MCF 10A (cell line): ENCODE measurements around the gene ABCB1. TPM values are rescaled to one million over a fixed set of nuclear protein-coding genes. Genes with fewer than 3 reads are reported as not detected.
"Not testable (repeated sequence)": the region's sequence is repeated elsewhere in the genome, so short reads cannot be mapped to it uniquely, and the experiment has no call there.

ENCODE experiments used
- BruUV-seq: library from RNA; stranded (reverse); fragments of 400-500 nt; replicated peaks from 2 replicates; lab custom pipeline; 2021; lab: Mats Ljungman, UMichigan
- CTCF ChIA-PET: fragments of 300-600 bp; sonication (Branson Sonifier 250); formaldehyde crosslinking; extraction: SDS; loops from one replicate; lab custom pipeline; 2021; ENCODE audit warnings: antibody characterized with exemption, inconsistent platforms; lab: Yijun Ruan, JAX
- POLR2A ChIA-PET: fragments of 300-600, 350-650 bp; sonication (Branson Sonifier 250); formaldehyde crosslinking; extraction: SDS; loops from one replicate; lab custom pipeline; 2020; ENCODE audit warnings: antibody characterized with exemption, inconsistent platforms; lab: Yijun Ruan, JAX
- DNase-seq: peaks from one replicate; pipeline ENCODE4 v3.0.0-alpha.2; 2018; ENCODE audit not compliant: unreplicated experiment
- H3K27ac Mint-ChIP-seq: one replicate; pipeline ENCODE4 v1.8.0; 2022; ENCODE audit warnings: mild to moderate bottlenecking, low read depth, mixed read lengths; ENCODE audit not compliant: unreplicated experiment
- H3K27me3 Mint-ChIP-seq: one replicate; pipeline ENCODE4 v1.8.0; 2022; ENCODE audit warnings: mixed read lengths; ENCODE audit not compliant: insufficient read depth, unreplicated experiment
- H3K36me3 Mint-ChIP-seq: one replicate; pipeline ENCODE4 v1.8.0; 2022; ENCODE audit warnings: mild to moderate bottlenecking, moderate library complexity, mixed read lengths; ENCODE audit not compliant: insufficient read depth, unreplicated experiment
- H3K4me1 Mint-ChIP-seq: one replicate; pipeline ENCODE4 v1.8.0; 2022; ENCODE audit warnings: mixed read lengths; ENCODE audit not compliant: insufficient read depth, unreplicated experiment
- H3K4me3 Mint-ChIP-seq: one replicate; pipeline ENCODE4 v1.8.0; 2022; ENCODE audit warnings: mild to moderate bottlenecking, moderate library complexity, mixed read lengths; ENCODE audit not compliant: unreplicated experiment
- H3K9me3 Mint-ChIP-seq: one replicate; pipeline ENCODE4 v1.8.0; 2022; ENCODE audit warnings: mixed read lengths; ENCODE audit not compliant: unreplicated experiment
- intact Hi-C: fragments of 100-400 bp; cut with micrococcal nuclease; formaldehyde crosslinking; loops from 2 replicates; pipeline ENCODE4 v1.14.1; 2022
- total RNA-seq: library from RNA; stranded (reverse); gene quantifications from 2 replicates; pipeline ENCODE4 v1.2.3, GENCODE V29; 2022
- TF ChIP-seq, protein P1 (sequence below): fragments of 200-600 bp; IDR thresholded peaks from one replicate; pipeline ENCODE4 v1.8.0; 2022; ENCODE audit warnings: antibody characterized with exemption, mild to moderate bottlenecking; ENCODE audit not compliant: unreplicated experiment

Gene ABCB1
- total RNA-seq, 1 experiment from 2014 or later, result not detected

DNA sequence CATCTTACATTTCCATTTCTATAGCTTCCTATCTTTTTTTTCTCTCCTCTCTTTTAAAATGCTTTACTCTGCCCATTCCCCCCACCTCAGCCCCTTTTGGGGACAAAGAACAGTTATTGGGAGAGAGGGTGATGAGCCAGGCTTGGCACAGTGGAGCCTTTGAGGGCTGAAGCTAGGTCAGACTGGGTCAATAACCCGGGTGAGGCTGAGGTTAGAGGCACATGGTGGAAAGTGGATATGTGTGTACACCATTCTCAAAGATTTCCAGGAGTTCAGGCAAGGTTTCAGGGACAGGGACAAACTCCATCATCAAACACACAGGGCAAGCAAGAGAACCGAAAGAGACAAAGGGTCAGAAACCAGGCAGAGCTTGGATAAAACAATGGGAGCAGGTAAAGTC, 136.7 kb downstream of the ABCB1 start:
- Mint-ChIP-seq H3K9me3 (no peaks in the 10 kb centered on the region), H3K27ac (no peak overlapping the region), H3K36me3 (no peaks in the 10 kb centered on the region), H3K4me1 (no peaks in the 10 kb centered on the region), H3K4me3 (no peak overlapping the region), H3K27me3 (peaks cover 55% of the 10 kb centered on the region)
- no peak for DNase-seq
- ChIA-PET CTCF (no interaction called here), POLR2A (no interaction called here)
- TF ChIP-seq, protein P1, sequence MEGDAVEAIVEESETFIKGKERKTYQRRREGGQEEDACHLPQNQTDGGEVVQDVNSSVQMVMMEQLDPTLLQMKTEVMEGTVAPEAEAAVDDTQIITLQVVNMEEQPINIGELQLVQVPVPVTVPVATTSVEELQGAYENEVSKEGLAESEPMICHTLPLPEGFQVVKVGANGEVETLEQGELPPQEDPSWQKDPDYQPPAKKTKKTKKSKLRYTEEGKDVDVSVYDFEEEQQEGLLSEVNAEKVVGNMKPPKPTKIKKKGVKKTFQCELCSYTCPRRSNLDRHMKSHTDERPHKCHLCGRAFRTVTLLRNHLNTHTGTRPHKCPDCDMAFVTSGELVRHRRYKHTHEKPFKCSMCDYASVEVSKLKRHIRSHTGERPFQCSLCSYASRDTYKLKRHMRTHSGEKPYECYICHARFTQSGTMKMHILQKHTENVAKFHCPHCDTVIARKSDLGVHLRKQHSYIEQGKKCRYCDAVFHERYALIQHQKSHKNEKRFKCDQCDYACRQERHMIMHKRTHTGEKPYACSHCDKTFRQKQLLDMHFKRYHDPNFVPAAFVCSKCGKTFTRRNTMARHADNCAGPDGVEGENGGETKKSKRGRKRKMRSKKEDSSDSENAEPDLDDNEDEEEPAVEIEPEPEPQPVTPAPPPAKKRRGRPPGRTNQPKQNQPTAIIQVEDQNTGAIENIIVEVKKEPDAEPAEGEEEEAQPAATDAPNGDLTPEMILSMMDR, result no peak
- intact Hi-C loops, result no loop called here
- no TSS peak for BruUV-seq

DNA sequence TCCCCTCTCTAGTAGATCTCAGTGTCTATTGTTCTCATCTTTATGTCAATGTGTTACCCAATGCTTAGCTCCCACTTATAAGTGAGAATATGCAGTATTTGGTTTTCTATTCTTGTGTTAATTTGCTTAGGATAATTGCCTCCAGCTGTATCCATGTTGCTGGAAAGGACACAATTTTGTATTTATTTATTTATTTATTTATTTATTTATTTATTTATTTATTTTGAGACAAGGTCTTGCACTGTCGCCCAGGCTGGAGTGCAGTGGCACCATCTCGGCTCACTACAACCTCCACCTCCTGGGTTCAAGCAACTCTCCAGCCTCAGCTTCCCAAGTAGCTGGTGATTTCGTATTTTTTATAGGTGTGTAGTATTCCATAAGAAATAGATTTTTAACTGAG, 140.2 kb downstream of the ABCB1 start:
- intact Hi-C loops, H3K27ac Mint-ChIP-seq, H3K9me3 Mint-ChIP-seq, H3K4me3 Mint-ChIP-seq, DNase-seq, BruUV-seq, H3K36me3 Mint-ChIP-seq, CTCF ChIA-PET, H3K4me1 Mint-ChIP-seq, POLR2A ChIA-PET: not testable (repeated sequence)
- peaks cover 62% of the 10 kb centered on the region for H3K27me3 Mint-ChIP-seq

DNA sequence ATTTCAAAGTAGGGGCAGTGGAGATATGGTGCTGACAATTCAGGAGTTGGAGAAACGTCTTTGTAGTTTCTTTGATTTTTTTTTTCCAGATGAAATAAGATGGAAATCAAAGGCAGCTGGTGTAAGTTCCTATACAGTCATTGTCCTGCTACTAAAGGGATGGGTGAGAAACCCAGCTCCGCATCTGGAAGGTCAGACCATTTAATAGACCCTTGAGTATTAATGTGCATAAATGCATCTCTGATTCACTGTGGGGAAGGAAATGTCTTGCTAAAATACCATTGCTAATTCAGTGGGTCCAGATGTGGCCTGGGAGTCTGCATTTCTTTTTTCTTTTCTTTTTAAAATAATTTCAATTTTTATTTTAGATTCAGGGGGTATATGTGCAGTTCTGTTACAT, 140.7 kb downstream of the ABCB1 start:
- no peaks in the 10 kb centered on the region for H3K9me3 Mint-ChIP-seq
- ChIA-PET POLR2A (no interaction called here), CTCF (no interaction called here)
- no peak overlapping the region for H3K27ac Mint-ChIP-seq
- no peak overlapping the region for H3K4me3 Mint-ChIP-seq
- intact Hi-C loops, result no loop called here
- H3K4me1 Mint-ChIP-seq, result no peaks in the 10 kb centered on the region
- DNase-seq, result no peak
- H3K27me3 Mint-ChIP-seq, result peaks cover 66% of the 10 kb centered on the region
- H3K36me3 Mint-ChIP-seq, result no peaks in the 10 kb centered on the region
- TF ChIP-seq, protein P1, result no peak
- no TSS peak for BruUV-seq

DNA sequence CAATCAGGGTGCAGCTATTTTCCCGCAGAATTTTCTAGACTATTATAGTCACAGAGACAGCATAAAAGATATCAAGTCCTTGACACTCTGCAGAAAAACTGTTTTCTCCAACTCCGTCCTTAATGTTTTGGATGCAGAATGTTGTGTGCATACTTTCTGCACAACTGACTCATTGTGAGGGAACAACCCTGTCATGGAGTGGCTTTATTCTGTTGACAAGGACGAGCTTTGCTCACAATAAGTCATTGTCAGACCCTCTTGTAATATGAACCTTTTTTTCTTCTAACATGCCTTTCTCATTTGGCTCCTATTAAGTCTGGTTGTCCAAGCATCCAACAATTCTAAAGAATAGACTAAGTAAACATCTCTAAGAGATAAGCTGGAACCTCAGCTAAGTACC, 142.5 kb downstream of the ABCB1 start:
- no TSS peak for BruUV-seq
- H3K4me1 Mint-ChIP-seq, result no peaks in the 10 kb centered on the region
- H3K27me3 Mint-ChIP-seq, result peaks cover 60% of the 10 kb centered on the region

More for the DNA sequence above, 142.5 kb downstream of the ABCB1 start:
- no peak for DNase-seq
- Mint-ChIP-seq H3K27ac (no peak overlapping the region), H3K36me3 (no peaks in the 10 kb centered on the region), H3K4me3 (no peak overlapping the region), H3K9me3 (no peaks in the 10 kb centered on the region)
- POLR2A ChIA-PET, result no interaction called here
- CTCF ChIA-PET, result interaction anchor here (0.6 kb wide), 1 partner anchor 8 kb away, joined by 3 read pairs; no protein-coding TSS in a partner anchor
- TF ChIP-seq, protein P1, result no peak
- intact Hi-C loops, result no loop called here
